ENCODE results near the gene EDN2. TPM values are rescaled to one million over a fixed set of nuclear protein-coding genes. Genes with fewer than 3 reads are reported as not detected.

Gene EDN2
- total RNA-seq, 1 donor from 2014 or later: 0.47 TPM

DNA sequence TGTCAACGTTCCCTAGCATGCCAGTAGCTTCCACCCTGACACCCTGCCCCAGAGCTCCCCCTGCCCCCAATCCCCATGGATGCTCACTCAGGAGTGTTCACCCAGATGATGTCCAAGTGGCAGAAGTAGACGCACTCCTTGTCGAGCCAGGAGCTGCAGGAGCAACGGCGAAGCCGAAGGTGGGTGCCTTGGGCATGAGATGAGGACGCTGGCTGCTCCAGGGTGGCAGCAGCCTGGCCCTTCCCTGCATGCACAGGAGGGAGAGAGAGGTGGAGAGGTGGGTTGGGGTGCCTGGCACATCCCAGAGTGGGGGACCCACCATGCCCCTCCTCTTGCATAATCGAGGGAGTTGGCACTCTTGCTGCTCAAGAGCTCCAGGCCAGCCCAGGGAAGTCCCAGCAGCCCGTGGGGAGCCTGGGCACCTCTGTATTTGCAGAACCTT is 502 bp downstream of the EDN2 start:
- Histone ChIP-seq H3K4me3 (peak overlapping the region; percentile 36), H3K36me3 (no peaks in the 10 kb centered on the region), H3K9me3 (replicated peaks) (no peaks in the 10 kb centered on the region), H3K27ac (replicated peaks) (peak overlapping the region; percentile 51), H3K4me1 (peaks cover 70% of the 10 kb centered on the region), H3K27me3 (ENCODE audit: low read depth) (no peaks in the 10 kb centered on the region)
- intact Hi-C loops (cut with micrococcal nuclease): no loop called here
- no peak for TF ChIP-seq CTCF (IDR thresholded peaks at IDR 0.05; ENCODE audit: borderline replicate concordance)
- DNase-seq: no peak

DNA sequence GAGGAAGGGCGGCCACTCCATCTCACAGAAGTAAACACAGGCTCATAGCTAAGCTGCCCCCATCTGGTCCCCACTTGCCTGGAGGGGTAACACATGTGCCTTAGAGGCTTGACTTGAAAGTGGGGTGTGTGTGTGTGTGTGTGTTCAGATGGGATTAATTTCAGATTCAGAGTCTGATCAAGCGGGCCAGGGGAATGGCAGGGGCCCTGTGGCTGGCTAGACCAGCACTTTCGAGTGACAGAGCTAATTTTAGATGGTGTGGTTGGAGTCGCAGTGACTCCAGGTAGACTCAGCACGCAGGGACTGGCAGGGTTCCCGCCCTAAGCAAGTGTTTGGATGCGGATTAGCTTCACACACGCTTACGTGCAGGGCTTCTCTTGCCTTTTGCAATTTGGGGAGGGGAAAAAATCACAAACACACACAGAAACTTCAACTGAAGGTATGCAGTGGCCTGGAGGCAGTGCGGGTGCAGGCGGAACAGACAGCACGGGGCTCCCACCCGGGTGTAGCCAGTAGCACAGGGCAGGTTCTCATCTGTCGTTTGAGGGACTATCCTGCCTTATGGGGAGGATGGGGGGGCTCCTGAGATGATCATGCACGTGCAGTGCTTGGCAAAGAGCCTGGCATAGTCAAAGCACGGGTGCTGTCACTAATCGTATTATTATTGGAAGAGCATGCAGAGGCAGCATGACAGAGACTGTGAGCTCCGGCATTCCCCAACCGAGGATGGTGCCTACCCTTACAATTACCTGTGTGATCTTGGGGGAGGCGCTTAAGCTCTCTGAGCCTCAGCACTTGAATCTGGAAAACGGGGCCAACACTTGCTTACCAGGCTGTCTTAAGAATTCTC is 1.3 kb downstream of the EDN2 start:
- peaks cover 78% of the 10 kb centered on the region for H3K4me1 ChIP-seq
- no peak overlapping the region for H3K4me3 ChIP-seq
- DNase-seq: peak; percentile 62
- H3K27me3 ChIP-seq (ENCODE audit: low read depth): no peaks in the 10 kb centered on the region
- H3K36me3 ChIP-seq: no peaks in the 10 kb centered on the region
- H3K9me3 ChIP-seq (replicated peaks): no peaks in the 10 kb centered on the region
- no peak for TF ChIP-seq CTCF (IDR thresholded peaks at IDR 0.05; ENCODE audit: borderline replicate concordance)
- intact Hi-C loops (cut with micrococcal nuclease): no loop called here
- peak overlapping the region; percentile 38 for H3K27ac ChIP-seq (replicated peaks)

GRCh38 chr1:41482001-41482765 is 2.3 kb downstream of the EDN2 start:
- H3K27me3 ChIP-seq (ENCODE audit: low read depth): no peaks in the 10 kb centered on the region
- H3K4me1 ChIP-seq: peaks cover 80% of the 10 kb centered on the region
- no peaks in the 10 kb centered on the region for H3K9me3 ChIP-seq (replicated peaks)
- no peaks in the 10 kb centered on the region for H3K36me3 ChIP-seq
- intact Hi-C loops (cut with micrococcal nuclease): no loop called here
- no peak for DNase-seq
- peak overlapping the region; percentile 38 for H3K27ac ChIP-seq (replicated peaks)
- H3K4me3 ChIP-seq: no peak overlapping the region
- TF ChIP-seq CTCF (IDR thresholded peaks at IDR 0.05; ENCODE audit: borderline replicate concordance): no peak

GRCh38 chr1:41481109-41481775 is 3.2 kb downstream of the EDN2 start:
- no peak for DNase-seq
- H3K27ac ChIP-seq (replicated peaks): no peak overlapping the region
- intact Hi-C loops (cut with micrococcal nuclease): no loop called here

More at GRCh38 chr1:41481109-41481775, 3.2 kb downstream of the EDN2 start:
- no peak overlapping the region for H3K4me3 ChIP-seq
- H3K36me3 ChIP-seq: no peaks in the 10 kb centered on the region
- peaks cover 80% of the 10 kb centered on the region for H3K4me1 ChIP-seq
- no peaks in the 10 kb centered on the region for H3K27me3 ChIP-seq (ENCODE audit: low read depth)
- no peak for TF ChIP-seq CTCF (IDR thresholded peaks at IDR 0.05; ENCODE audit: borderline replicate concordance)
- H3K9me3 ChIP-seq (replicated peaks): no peaks in the 10 kb centered on the region
